Germinal center (tissue), 1 donor: ENCODE results near the gene NPAT.
"Not testable (repeated sequence)": the region's sequence is repeated elsewhere in the genome, so short reads cannot be mapped to it uniquely, and the experiment has no call there.

Experiments used
- DNase-seq: peaks from one replicate; pipeline ENCODE4 v3.0.0; 2012; ENCODE audit warnings: mixed read lengths, low spot score

The NPAT gene

DNA sequence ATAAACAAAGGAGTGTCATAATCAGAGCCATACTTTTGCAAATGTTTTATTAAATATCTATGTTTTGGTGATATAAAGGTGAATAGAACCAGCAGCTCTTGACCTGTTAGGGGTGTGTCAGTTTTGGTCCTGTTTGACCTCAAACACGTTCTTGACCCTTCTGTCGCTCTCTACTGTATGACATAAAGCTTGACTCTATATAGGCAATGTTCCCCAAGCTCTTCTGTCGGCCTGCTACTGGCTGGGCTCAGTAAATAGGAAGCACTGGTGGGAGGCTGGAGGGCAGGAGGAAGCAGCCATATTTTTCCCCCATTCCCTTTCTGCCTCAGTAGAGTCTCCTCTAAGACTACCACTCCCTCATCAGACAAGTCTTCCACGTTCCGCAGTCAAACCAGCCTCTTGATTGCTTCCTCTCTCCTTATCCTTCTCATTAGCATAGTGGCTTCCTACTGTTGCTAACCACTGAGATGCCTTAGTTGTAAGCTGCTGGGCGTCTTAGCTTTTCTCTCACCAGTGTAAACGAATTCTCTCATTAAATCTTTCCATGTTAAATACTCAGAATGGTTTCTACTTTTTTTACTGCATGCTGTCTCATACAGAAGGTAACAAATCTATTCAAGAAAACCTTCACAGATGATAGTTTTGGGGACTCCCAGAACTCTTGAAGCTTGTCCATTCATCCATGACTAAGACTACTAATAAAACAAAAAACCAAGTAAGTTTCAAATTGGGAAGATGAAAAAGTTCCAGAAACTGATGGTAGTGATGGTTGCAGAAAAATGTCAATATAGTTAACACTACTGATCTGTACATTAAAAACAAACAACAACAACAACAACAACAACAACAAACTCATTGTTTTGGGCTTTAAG lies 3.3 kb downstream of the NPAT start:
- DNase-seq: no peak

DNA sequence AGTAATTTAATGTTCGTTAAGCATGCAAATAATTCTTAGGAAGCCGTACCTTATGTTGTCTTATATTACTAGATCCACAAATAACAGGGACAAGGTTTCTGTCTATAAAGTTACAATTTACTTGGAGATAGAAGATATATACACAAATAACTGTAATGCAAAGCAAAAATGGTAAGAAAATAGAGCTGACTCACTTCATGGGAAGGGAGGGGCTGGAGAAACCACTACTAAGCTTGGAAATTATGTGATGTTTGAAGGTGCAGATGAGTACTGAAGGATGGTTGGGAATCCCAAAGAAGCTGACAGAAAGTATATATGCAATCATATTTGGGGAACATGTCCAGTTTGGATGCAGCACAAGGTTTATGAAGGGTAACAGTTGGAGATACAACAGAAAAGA lies 4.0 kb downstream of the NPAT start:
- DNase-seq: no peak

DNA sequence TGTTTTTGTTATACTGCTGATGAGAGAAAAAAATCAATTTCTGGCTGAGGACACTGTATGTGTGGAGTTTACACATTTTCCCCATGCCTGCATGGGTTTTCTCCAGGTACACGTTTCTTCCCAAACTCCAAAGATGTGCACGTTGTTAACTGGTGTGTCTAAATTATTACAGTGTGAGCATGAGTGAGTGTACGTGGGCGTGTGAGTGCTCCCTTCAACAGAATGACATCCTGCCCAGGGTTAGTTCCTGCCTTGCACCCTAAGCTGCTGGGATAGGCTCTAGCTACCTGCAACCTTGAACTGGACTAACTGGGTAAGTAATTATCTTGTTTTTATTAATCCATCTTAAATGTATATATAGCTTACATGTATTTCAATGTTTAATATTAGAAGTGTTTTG lies 5.5 kb downstream of the NPAT start:
- no peak for DNase-seq

DNA sequence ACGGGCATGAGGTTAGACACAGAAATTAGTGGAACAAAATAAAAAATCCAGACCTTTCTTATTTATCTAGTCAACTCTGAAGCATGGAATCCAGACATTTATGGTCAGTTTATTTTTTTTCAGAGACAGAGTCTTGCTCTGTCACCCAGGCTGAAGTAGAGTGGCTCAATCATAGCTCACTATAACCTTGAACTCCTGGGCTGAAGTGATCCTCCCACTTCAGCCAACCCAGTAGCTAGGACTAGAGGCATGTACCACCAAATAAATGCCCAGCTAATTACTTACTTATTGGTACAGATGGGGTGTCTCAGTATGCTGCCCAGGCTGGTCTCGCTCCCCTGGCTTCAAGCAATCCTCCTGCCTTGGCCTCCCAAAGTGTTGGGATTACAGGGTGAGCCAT lies 8.7 kb downstream of the NPAT start:
- DNase-seq: no peak

DNA sequence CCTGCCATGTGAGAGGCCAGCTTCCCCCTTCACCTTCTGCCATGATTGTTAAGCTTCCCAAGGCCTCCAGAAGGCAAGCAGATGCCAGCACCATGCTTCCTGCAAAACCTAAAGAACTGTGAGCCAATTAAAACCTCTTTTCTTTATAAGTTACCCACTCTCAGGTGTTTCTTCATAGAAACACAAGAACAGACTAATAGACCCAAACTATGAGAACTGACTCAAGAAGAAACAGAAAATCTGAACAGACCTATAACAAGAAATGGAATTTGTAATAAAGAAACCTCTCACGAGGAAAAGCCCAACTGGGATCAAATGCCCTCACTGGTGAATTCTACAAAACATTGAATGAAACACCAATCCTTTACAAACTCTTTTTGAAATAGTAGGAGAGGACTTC lies 12.0 kb downstream of the NPAT start:
- no peak for DNase-seq

DNA sequence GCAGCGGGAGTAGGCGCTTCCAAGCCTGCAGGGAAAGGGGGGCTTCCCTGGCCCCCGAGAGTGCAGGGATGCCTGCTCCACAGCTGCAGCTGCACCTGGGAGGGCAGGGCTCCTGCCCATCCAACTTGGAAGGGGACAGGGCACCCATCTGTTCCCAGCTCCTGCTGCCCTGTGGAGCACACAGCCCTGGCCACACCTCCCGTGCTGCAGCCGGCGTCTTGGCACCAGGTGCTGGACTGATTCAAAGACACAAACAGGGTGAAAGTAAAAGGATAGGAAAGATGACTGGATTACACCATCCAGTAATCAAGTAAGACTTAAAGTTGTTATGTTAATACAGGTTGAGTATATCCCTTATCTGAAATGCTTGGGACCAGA lies 14.8 kb downstream of the NPAT start:
- DNase-seq: no peak

DNA sequence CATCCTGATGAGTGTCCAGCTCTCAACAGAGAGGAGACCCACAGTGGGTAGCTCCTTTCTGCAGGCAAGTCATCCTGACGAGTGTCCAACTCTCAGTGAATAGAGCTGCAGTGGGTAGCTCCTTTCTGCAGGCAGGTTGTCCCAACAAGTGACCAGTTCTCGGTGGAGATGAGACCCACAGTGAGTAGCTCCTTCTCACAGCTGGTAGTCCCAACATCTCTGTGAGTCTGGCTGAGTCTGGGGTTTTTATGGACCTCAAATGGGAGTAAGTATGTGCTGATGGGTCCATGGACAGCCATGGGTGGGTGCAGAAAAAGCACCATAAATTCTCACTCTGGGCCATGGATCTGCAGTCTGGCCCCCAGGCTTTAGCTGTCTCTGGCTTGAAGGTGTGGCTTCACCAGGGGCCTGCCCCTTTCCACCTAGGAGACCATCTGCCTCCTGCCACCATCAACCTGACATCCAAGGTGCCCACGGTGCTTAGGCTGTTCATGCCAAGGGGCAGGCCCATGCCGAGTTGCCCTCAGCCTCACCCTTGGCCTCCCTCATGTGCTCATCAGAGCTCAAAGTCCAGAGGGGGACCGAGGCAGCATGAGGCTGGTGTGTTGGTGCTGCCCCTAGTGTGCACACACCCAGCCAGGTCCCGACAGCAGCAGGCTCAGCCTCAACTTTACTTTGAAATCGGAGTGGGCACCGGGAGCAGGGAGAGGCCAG lies 15.3 kb downstream of the NPAT start:
- no peak for DNase-seq

DNA sequence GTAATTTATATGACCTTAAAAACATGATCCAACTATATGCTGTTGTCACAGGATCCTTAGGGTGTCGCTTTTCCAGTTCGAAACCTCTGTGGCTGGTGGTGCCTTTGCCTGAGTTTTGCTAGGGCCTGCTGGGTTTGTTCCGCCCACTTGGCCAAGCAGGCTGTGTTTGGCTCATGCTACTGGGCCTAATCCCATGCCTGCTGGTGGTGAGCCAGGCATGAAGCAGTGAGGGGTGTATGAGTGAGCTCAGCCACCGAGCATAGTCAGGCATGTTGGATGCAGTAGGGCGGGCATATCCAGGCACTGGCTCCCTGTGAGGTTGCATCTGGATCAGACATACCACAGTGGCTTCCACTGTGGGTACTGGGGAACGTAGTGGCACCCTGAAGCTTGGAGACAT lies 16.3 kb downstream of the NPAT start:
- no peak for DNase-seq

DNA sequence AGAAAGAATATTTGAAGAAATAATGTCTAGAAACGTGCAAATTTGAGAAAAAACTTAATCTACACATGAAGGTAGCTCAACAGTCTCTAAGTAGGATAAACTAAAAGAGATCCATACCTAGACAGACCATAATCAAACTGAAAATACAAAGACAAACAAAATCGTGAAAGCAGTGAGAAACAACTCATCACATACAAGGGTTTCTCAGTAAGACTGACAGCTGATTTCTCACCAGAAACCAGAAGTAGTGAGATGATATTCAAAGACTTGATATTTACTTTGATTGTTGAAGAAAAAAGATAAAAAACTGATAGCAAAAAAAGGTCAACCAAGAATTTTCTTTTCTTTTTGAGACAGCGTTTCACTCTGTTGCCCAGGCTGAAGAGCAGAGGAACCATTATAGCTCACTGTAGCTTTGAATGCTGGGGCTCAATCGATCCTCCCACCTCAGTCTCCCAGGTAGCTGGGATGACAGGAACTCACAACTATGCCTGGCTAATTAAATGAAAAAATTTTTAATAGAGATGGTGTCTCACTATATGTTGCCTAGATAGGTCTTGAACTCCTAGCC lies 17.4 kb downstream of the NPAT start:
- no peak for DNase-seq

DNA sequence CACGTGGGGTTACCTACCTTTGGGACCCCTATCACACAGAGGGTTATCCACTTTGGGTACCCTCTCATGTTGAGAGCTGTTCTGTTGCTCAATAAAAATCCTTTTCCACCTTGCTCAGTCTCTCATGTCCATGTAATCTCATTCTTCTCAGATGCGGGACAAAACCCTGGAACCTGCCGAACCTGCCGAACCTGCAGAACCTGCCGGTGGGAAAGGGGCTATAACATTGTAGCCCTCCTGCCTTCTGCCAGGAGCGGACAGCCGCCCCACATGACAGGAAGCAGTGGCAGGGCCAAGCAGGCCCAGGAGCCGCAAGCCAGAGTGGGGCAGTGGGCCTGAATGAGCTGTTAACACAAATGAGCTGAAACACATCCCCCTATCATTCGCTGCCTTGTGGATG lies 18.1 kb downstream of the NPAT start:
- DNase-seq: no peak

DNA sequence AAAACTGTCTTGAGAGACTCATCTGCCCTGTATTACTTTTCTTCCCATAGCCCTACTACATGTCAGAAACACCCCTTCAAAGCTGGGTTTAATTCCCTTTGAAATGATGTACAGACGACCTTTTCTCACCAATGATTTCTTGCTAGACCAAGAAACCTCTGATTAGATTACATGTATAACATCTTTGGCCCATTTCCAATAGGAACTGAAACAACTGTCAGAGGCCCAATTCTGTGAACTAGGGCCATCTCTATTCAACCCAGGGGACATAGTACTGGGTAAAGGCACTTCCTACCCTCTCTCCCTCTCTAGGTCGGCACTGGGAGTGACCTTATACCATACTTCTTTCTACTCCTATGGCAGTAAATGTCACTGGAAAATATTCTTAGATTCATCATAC lies 19.4 kb downstream of the NPAT start:
- no peak for DNase-seq

DNA sequence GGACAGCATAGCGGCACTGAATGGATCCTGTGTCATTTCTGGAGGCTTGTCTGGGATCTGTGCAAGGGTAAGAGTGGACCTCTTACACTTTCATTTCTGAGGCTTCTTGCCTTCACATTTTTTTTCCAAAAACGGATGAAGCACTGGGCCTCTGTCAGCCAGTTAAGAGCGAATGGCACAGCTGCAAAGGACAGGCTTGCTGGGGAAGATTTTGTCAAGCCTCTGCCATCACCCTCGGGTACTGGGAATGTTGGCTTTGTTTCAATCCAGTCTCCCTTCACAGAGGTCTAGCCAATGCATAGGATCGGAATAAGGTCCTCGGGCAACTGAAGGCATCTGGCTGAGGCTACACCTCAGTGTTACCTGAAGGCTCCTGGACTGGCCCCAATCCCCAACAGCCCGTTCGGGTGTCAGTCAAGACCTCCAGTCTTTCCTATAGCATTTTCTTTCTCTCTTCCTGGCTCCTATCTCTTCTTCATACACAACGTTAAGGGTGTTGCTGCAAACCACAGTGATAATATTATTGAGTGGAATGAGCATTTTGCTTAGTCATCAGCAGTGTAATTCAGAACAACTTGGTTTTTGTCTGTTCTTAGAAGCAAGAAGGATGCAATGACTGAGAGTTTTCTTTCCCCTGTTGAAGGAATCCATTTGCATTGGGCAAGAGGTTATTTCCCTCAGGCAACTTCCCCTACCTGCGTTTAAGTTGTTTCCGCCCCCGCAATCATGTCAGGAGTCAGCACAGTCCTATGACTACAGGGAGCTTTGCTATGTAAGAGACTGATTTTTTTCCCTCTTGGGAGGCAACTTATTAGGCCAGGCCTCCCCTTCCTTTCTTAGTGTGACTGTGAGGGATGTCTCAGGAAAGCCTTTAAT lies 22.8 kb downstream of the NPAT start:
- DNase-seq: peak; percentile 63

DNA sequence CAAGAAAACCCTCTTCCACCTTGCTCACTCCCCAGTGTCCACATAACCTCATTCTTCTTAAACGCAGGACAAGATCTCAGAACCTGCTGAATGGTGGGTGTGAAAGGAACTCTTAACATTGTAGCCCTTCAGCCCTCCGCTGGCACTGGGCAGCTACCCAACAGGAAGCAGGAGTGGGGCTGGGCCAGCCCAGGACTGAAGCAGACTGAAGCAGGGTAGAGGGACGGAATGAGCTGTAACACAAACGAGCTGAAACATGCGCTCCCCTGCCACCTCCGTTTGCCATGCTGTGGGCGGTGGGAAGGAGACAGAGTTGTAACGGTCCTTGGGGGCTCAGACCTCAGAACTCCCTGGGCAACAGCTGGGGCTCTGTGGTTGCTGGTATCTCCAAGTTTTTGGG lies 23.6 kb downstream of the NPAT start:
- no peak for DNase-seq

DNA sequence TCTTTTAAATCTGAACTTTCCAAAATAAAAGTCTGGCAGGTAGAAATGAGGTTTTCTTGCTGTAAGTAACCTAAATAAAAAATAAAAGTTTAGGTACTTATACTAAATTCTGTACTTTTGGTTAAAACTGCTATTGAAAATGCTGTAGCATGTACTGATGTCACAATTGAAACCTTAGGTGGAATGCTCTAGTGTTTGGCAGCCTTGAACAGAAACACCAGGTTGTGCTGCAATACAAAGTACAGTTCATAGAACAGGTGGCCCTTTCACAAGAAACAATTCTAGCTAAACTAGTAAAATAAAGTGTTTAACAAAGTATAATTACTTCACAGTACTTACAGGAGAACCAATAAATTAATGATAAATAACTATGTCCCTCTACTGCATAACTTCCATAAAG lies 25.1 kb downstream of the NPAT start:
- DNase-seq: no peak

DNA sequence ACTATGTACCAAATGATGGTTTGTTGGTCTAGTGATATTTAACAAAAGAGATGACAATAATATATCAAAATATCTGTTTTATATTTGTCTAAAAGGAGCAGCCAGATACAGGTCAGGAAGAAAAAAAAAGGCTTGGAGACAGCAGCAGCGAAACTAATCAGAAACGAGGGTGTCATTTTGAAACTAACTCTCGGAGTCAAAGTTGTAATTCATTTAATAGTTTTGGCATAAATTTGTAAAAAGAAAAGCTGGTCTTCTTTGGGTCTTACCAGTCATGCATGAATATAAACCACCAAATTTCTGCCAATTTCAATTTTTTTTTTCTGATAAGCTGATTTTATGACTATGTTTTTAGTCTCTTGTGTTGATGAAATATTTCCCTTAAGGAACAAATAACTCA lies 25.5 kb downstream of the NPAT start:
- DNase-seq: no peak

DNA sequence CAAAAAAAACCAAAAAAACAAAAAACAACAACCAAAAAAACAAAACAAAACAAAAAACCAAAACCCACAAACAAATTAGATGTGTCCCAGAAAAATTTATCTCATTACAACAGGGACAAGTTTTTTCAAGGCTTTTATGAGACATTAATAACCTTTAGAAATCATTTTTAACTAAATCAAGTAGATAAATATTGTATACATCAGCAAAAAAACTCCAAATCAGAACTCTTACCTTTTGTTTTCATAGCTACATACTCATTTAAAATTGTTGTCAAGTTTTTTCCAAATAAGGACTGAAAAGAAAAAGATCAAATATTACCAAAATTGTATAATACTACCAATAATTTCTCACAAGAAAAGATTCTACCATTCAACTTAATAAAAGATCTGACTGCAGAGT lies 28.7 kb downstream of the NPAT start:
- no peak for DNase-seq

DNA sequence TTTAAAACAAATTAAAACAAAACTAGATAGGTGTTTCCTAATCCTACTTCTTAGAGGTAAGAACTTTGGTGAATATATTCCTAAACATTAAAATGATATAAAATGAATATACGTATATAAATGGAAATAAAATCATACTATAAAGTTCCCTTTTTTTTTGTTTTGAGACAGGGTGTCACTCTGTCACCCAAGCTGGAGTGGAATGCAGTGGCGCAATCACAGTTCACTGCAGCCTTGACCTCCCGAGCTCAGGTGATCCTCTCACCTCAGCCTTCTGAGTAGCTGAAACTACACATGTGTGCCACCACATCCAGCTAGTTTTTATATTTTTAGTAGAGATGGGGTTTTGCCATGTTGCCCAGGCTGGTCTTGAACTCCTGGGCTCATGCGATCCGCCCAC lies 44.9 kb downstream of the NPAT start:
- no peak for DNase-seq

DNA sequence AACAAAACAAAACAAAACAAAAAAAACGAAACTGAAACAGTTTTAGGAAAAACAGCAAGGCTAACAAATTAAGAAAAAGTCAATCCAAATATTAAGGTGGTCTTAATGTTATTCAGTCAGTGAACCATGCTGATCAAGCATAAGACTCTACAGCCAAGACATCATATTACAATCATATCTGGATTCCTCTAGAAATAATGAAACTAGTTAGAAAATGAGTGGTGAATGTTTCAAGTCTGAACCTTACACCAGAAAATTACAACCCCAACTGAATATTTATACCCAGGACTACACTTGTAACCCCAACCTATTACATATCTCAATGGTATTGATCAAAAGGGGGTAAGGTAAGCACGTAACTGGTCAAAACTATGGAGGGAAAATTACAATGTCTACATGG lies 52.3 kb downstream of the NPAT start:
- no peak for DNase-seq

DNA sequence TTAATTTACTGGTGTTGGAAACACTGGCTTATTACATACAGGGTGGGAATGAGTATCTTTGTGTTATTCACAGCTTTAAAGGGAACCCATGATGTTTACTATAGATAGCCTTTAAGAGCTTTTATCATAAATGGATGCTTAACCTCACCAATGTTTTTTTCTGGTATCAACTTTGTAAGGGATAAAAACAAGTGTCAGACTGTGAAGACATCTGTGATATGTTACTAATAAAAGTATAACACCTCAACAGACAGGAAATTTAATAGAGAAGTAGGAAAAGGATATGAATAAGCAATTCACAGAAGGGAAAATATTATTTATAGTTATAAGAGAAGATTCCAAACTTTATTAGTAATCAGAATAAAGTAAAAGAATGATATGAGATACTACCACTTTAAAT lies 54.8 kb downstream of the NPAT start:
- DNase-seq: no peak

DNA sequence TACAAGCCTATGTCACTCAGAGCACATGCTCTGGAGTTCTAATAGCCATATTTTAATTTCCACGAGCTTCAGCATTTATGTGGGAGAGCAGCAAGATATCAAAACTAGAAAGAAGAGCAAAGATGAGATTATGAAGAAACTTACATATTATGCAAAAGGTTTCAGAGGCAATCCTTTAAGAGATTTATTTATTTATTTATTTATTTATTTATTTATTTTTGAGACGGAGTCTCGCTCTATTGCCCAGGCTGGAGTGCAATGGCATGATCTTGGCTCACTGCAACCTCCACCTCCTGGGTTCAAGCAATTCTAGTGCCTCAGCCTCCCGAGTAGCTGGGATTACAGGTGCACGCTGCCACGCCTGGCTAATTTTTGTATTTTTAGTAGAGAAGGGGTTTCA lies 59.6 kb downstream of the NPAT start:
- DNase-seq: not testable (repeated sequence)

DNA sequence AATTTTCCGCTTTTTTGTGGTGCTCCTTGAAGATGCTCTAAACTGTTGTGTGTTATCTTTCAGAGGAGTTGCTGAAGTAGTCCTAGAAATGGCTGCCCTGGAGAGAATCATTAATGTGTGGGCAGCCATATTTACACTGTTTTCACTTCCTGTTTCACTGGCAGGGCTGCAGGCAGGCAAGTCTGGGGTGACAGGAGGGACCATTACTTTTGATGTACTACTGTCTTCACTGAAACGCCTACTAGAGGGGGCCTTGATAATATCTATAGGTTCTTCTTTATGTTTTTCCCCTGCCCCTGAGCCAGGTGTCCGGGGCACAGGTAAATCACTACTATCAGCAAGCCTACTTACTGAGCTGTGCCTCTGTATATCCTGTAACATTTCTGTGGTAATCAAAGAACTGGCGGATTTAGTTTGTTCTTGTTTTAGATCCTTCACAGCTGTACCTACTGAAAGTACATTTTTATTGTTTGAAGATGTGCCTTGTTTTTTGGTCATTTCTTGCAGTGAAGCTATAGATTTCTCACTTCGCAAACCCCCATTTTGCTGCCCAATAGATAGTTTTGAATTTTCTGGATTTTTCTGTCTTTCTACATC lies 61.4 kb downstream of the NPAT start:
- DNase-seq: peak; percentile 73

DNA sequence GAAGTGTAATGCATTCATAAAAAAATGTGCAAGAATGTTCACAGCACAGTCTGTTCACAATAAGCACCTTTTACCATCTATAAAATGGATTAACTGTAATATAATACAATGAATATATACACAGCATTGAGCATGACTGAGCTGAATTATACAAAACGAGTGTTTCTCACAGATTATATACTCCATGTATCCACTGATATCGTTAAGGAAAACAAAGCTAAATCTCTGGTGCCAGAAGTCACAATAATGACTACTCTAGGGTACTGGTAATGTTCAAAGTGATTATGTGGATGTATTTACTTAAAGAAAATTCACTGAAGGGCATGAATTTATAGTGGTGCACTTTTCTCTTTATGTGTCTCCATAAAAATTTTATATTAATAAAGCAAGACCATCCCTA lies 67.8 kb downstream of the NPAT start:
- no peak for DNase-seq
